NCI-H2081 treated with DMSO at 0.1 percent for 48 hours (cell line): ENCODE data around the gene DLG2.
"Not testable (repeated sequence)": the region's sequence is repeated elsewhere in the genome, so short reads cannot be mapped to it uniquely, and the experiment has no call there.

Experiments used
- DNase-seq: peaks from one replicate; lab custom pipeline; 2025; lab: John Stamatoyannopoulos, UW

Gene DLG2

DNA sequence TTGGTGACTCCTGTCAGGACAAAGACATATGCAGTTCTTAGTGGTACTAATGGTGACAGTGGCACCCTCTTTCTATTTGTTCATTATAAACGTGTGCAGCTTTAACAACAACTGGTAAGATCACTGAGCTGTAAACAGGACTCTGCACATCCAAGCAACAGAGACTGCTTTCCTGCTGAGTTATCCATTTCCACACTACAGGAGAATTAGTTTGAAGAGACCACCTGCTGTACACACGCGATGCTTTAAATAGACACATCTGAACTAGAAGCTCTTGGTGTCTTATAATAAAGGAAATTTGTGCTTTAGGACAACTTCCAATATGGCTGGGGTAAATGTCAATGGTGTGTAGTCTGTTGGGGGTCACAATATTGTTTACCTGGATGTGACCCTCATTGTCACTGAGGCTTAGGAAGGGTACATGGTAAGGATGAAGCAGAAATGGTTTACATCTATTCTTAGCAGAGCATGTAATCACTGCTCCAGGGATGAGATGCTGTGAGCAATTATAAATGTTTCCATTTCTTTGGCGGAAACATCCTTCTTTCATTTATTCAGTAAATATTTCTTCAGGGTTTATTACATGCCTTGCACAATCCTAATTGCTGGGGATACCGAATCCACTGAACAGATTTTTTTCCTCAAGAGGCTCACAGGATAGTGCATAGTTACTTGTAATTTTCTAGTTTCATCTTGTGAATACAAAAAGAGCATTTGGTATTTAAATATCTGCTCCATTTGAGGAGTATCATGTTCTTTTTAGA is 1987.0 kb downstream of the DLG2 start:
- no peak for DNase-seq

DNA sequence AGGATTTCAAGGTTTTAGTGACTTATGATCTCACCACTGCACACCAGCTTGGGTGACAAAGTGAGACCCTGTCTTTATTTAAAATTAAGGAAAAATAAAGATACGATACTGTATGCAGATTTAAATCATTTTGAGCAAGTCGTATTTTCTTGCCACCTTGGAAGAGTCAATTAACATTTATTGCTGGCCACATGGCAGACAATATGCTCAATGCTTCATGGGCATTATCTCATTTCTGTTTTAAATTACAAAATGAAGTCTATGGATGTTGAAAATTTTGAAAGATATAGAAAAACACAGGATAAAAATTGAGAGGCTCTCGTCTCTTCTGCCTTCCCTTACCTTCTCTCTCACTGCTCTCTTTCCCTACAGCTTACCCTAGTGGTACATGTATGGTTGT is 1992.0 kb downstream of the DLG2 start:
- no peak for DNase-seq

DNA sequence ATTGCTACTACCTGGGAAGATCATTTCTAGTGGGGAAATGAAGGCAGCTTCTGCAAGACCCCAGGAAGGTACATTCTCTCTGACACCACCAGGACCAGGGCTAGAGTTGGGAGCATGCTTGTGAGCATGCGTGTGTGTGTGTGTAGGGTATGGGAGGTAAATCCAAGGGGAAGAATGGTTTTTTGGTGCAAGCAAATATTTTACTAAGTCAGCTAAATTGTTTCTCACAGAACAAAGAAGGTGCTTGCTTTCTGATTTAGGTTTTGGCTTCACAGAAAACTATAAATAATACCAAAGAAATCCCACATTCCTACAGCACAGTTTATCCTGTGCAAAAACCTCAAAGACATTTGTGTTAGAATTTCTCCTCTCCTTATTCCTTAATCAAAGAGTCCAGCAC is 1996.9 kb downstream of the DLG2 start:
- no peak for DNase-seq

DNA sequence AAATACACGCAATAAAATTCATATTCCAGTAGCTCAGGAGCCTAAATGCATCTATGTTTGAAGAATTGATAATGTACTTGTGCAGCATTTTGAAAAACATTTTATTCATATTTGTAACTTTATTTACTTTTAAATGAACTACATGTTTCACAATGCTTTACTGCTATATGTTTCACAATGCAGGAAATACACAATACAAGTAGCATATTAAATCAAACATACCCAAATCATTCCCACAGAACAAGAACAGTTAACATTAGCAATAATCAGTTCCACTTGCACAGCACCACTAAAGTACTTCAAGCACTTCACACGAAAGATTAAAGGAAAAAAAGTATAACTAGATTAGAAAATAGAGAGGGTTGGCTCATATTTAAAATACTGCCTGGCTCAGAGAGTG is 1997.4 kb downstream of the DLG2 start:
- DNase-seq: no peak

DNA sequence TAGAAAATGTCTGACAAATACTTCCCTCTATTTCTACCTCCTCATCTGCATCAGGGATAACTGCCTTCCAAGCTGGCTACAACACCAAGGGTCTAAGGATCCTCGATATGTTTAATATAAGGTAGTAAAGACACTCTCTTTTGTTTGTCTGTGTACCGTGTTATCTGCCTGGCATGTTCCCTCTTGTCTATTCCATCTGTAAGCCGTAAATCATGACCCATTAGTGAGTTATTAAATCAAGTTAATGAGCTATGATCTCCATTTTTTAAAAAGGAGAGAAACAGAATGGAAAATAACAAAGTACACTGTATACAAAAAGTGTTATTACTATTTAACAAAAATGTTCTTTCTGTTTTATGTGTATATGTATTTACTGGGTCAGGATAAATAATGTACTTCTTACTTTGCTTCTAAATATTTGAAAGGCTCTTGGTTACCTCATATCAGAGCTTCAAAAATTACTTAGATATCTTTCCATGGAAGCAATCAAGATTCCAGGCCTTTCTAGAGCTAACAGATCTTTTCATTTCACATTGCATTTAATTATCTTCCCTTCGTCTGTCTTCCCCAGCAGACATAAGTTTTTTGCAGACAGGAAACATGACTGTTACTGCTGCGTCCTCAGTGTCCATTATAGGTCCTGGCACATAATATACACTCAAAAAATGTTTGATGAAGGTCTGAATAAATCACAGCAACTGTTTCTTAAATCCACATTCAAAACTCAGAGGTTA is 1998.4 kb downstream of the DLG2 start:
- DNase-seq: no peak

DNA sequence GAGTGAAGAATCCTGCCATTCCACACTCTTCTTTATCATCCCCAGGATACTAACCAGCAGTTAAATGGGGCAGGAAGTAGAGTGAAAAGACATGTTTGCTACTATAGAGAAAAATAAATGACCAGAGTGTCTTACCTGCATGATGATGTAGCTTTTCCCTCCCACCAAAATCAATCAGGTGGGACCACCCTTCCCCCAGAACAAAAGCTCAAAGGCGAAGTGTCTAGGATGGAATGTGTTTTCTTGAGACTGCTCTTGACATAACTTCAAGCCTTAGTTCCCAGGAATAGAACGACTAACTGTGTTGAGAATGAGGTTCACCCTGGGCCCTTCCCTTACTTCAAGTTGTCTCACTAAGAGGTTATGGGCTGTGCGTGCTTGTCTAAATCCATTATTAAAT is 2001.8 kb downstream of the DLG2 start:
- DNase-seq: no peak

DNA sequence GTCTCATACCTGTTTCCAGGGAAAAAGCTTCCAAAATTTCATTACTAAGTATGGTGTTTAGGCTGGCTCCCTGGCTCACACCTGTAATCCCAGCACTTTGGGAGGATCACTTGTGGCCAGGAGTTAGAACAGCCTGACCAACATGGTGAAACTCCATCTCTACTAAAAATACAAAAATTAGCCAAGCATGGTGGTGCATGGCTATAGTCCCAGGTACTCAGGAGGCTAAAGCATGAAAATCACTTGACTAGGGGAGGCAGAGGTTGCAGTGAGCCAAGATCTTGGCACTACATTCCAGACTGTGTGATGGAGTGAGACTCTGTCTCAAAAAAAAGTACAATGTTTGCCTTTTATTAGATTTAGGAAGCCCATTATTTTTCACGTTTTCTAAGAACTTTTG is 2009.5 kb downstream of the DLG2 start:
- no peak for DNase-seq

DNA sequence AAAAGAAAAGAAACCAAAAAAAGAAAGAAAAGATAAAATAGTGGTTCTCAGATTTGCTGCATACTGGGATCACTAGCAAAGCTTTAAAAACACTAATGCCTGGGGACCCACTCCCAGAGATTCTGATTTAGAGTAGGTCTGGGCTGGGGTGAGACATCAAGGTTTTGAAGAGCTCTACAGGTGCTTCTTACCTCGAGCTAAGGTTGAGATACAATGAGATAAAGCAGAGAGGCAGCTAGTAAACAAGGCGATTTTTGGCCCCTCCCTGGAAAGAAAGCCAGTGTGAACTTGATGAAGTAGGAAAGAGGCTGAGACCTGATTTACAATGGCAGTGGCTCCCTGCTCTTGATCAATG is 2013.4 kb downstream of the DLG2 start:
- DNase-seq: no peak

DNA sequence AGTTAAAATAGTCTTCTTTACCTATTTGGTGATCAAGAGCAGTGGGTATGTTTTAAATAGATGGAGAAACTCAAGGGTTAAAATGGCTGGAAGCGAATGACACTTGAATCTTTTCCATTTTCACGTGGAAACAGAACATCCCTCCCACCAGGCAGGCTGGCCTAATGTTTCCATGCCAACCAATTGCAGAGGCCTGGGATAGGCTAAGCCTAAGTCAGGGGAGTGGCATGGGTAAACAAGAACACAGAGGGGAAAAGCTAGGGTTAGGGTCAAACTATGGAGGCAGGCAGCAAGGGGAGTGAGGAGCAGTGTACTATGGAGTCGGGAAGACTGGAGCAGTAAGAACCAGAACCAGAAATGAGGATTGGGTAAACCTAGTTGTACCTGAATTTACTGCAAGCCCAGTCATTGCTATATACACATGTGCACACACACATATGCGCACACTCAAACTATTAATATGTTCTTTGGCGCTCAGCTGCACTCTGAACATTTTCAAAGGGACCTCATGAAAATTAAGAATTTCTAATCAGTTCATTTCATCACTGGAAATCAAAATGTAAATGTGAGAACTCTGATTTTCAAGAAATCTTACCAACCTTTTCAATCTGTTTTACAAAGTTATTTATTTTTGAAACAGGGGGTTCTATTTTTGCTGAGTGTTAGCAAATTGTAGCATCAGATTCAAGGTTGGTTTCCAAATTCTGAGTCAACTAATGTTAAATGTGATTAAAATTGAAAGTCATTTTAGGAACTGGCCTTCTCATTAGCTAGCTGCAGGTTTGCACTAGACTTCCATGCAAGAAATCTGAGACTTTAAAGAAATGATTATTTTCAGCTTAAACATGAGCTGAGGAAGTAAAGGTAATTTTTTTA is 2014.0 kb downstream of the DLG2 start:
- DNase-seq: no peak

DNA sequence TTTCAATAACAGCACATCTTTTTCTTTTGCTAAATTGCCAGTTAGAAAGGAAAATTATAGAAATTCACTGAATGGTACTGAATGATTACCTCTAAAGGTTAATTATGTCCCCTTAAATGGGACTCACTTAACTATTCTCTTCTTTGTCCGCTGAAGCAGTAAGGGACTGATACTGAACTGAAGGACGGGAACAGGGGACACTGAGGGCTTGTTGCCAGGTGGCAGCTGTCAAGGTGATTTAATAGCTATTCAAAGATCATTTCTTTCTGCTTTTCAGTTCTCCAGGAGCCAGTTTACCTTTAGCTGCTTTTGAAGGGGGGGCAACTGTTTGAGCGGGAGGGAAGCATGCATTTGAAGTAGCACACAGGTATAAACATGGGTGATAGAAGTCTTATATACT is 2015.5 kb downstream of the DLG2 start:
- DNase-seq: peak; percentile 97

DNA sequence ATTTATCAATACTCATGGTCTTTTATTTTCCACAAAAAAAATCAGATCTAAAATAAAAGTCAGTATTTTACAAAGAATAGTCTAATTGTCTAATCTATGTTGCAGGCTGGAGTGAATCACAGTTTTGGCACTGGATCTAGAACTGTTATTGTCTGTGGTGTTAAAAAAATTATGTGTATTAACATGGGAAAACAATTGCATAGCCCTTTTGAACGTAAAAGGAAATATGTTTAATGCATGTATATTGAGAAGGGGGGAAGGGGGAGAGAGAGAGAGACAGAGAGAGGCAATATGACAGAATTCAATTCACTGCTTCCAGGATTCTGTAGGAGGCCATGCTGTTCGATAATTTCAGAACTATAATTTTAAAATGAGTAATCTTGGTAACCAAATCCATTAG is 2016.1 kb downstream of the DLG2 start:
- DNase-seq: no peak

DNA sequence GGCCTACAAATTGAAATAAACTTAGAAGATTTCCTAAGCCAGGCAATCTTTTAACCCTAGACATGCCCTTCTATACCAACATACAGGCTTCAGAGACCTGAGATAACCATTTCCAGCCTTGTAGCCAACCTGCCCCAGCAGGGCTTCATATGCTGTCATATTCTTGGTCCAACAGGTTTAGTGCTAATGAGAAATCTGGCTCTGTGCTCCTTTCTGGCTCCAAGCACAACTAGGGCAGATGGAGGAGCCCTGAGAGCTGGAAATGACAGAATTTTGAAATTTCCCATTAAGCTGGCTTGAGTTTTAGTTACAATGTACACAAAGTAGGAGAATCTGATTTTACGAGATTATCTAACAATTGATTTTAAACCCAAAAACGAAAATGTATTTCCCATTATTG is 2018.0 kb downstream of the DLG2 start:
- no peak for DNase-seq

DNA sequence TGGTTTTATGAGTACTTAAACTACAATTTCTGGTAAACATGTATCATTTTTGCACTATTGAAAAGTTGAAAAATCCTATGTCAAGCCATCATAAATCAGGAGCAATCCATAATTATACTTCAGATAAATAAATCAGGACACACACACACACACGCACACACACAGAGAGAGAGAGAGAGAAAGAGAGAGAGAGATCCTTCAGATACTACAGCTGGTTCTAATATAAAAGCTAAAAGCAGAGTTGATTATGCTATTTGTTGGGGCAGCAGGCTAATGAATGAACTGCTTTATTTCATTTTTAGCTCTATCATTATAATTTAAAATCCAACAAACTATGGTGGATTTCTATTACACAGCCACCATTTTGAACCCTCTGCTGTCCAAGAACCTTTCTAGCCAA is 2018.6 kb downstream of the DLG2 start:
- no peak for DNase-seq

DNA sequence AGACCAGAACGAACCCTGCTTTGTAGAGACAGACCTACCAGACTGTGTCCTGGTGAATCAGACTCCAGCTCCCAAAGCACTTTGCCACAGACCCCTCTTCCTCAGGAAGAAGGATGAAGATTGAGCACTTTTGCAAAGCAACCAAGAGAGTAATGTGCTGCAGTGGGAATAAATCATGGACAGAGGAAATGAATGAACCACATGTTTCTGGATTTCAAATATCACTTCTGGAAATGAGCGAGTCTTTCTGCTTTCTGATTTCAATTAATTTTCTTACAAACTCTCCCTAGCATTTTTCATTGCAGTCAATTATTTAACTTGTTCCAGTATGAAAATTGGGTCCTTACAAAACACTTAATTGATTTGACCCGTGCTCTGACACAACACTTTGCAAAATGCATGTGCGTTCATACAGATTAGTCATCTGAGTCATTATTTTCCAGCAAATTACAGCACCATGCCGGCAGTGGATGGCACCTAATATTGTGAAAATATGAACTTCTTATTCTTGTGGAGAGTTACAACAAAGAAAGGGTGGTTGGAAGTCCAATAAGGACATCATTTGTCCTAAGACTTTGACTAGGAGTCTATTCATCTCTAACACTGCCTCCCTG is 2025.1 kb downstream of the DLG2 start:
- no peak for DNase-seq

DNA sequence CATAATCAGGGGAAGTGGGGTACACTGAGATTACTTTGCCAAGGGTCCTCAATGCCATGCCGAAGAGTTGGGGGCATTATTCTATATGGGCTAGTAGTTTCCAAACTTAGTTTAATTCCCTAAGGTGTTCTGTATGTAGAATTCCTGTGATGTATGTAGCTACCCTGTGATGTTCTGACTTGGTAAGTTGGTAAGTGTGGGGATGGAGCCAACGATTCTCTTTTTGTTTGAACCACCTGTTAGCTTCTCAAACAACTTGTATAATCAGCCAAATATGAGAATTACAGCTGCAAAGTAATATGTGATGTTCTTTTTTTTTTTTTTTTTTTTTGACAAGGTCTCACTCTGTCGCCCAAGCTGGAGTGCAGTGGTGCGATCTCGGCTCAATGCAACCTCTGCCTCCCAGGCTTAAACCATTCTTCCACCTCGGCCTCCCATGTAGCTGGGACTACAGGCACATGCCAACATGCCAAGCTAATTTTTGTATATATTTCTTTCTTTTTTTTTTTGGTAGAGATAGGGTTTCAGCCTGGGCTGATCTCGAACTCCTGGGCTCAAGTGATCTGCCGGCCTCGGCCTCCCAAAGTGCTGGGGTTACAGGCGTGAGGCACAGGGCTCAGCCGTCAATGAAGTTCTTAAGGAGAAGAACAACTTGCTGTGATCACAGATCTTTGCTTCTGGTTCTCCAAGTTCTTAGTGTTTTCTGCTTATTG is 2025.8 kb downstream of the DLG2 start:
- DNase-seq: no peak

DNA sequence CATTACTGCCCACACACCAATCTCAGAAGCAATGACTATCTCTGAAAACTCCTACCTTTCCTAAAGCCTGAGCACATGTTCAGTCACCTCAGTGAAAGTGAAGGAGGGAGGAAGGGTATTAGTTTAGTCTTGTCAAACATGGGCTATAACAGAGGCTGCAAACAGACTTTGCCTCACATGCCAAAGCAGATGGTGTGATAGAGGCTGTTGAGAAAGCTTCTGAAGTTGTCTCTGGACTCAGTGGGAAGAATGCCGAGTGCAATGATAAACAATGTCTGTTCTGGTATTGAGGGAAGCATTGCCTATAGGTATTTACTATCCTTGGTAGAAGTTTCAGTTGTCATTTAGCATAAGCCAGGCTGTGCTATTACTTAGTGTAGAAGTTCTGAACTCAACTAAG is 2026.5 kb downstream of the DLG2 start:
- no peak for DNase-seq

DNA sequence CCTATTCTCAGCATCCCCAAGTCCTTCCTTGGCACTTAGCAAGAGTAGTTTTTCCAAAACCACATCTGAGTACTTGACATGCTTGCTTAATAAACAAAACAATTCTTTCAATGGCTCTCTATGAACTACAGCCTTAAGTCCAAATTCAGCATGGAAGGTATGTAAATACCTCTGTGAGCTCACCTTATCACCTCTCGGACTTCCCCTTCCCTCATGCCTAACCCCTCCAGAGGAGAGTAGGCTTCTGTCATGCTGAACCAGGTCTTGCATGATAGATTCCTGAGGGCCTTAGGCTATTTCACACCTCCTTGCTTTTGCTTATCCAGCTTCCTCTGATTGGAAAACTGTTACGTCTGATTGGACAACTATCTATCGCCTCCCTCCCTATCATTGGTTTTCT is 2028.1 kb downstream of the DLG2 start:
- DNase-seq: no peak

DNA sequence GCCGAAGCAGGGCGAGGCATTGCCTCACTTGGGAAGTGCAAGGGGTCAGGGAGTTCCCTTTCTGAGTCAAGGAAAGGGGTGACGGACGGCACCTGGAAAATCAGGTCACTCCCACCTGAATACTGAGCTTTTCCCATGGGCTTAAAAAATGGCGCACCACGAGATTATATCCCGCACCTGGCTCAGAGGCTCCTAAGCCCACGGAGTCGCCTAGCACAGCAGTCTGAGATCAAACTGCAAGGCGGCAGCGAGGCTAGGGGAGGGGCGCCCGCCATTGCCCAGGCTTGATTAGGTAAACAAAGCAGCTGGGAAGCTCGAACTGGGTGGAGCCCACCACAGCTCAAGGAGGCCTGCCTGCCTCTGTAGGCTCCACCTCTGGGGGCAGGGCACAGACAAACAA is 2039.3 kb downstream of the DLG2 start:
- DNase-seq: not testable (repeated sequence)

DNA sequence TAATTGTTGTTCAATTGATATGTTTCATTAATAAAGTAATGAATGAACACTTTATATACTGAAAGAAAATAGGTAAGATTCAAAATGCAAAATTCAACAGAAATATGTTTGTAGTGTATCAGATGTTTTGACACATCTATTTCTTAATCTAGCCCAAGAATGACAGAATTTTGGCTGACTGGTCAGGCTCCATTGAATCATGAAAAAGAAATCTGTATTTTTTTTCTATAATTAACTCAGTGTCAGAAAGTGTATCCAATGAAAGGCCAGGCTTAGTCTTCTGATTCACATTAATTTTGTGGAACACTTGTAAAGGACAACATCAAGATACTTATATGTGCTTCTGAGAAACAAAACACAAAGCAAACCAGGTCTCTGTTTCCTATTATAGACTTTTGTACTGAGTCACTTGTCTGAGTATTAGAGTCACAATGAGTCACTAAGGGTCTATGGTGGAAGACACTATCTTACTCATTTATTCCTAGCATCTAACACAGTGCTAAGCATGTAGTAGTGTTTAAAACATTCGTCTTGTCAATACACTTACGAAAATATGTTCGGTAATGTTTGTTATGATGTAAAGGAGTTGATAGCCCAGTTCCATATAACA is 2043.3 kb downstream of the DLG2 start:
- no peak for DNase-seq

DNA sequence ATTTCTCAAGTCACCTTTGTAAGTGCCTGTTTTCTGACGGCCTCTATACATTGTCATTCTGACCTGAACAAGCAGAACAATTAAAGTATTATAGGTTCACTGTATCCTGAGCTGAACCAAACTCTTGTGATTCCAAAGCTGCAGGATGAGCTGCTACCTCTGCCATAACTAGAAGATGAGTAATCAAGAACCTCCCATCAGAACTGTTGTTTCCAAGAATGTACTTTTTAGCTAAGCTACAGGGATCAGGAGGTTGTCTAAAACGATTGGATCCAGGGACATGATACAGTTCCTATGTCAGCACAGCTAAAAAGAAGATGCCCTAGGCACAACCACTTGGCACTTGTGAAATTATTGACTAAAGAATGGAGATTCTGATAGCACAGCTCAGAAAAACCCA is 2052.6 kb downstream of the DLG2 start:
- no peak for DNase-seq
